ENCODE data around the gene NDST4. TPM values are rescaled to one million over a fixed set of nuclear protein-coding genes. Genes with fewer than 3 reads are reported as not detected.
A peak's percentile ranks its signal among the peaks of the same experiment; 100 is the strongest.

Gene NDST4
- total RNA-seq, 1 donor from 2014 or later, result not detected

DNA sequence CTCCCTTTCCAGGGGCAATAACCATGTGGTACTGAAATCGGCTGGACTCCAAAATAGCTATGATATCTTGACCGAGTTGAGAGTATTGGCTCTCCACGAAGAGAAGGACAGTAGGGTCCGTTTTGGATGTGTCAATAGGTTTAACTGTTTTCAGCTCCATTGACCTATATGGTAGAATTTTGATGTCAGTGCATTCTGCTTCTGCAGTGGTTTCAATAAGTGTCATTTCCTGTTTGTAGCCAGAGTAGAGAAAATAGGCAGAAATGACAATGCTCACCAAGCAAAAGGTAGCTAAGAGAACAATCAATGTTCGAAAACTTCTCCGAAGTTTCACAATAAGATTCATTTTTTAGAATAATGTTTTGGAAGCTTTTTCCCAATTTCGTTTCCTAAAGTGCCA lies 36.7 kb downstream of the NDST4 start:
- no peaks in the 10 kb centered on the region for H3K9me3 Mint-ChIP-seq (ENCODE audit: unreplicated experiment)
- no peak overlapping the region for H3K27ac Mint-ChIP-seq (ENCODE audit: unreplicated experiment)
- H3K27me3 Mint-ChIP-seq (ENCODE audit: unreplicated experiment), result no peaks in the 10 kb centered on the region
- H3K4me1 Mint-ChIP-seq (ENCODE audit: unreplicated experiment), result no peaks in the 10 kb centered on the region
- no peak overlapping the region for H3K4me3 Mint-ChIP-seq (ENCODE audit: unreplicated experiment)
- TF ChIP-seq, protein P1, sequence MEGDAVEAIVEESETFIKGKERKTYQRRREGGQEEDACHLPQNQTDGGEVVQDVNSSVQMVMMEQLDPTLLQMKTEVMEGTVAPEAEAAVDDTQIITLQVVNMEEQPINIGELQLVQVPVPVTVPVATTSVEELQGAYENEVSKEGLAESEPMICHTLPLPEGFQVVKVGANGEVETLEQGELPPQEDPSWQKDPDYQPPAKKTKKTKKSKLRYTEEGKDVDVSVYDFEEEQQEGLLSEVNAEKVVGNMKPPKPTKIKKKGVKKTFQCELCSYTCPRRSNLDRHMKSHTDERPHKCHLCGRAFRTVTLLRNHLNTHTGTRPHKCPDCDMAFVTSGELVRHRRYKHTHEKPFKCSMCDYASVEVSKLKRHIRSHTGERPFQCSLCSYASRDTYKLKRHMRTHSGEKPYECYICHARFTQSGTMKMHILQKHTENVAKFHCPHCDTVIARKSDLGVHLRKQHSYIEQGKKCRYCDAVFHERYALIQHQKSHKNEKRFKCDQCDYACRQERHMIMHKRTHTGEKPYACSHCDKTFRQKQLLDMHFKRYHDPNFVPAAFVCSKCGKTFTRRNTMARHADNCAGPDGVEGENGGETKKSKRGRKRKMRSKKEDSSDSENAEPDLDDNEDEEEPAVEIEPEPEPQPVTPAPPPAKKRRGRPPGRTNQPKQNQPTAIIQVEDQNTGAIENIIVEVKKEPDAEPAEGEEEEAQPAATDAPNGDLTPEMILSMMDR (IDR thresholded peaks at IDR 0.05; ENCODE audit: unreplicated experiment), result no peak
- DNase-seq (ENCODE audit: low spot score), result no peak
- H3K36me3 Mint-ChIP-seq (ENCODE audit: low read depth, unreplicated experiment), result no peaks in the 10 kb centered on the region

DNA sequence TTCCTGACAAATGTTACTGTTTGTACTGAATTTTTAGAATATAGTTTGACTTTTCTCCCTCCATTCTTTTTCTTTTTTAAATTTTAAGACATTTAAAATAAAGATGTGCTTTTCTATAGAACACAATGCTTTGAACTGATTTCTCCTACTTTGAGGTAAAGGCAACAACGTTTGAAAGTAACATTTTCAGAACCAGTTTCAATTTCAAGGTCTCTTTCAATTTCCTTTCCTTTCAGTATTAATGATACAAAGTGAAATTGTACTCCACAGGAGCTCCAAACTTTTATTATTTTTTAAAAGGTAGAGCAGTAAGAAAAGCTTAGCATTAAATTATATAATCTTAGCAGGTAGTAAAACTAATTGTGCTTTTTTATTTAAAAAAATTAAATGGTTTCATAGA lies 54.9 kb downstream of the NDST4 start:
- TF ChIP-seq, protein P1 (IDR thresholded peaks at IDR 0.05; ENCODE audit: unreplicated experiment), result no peak
- Mint-ChIP-seq H3K27me3 (ENCODE audit: unreplicated experiment) (no peaks in the 10 kb centered on the region), H3K4me1 (ENCODE audit: unreplicated experiment) (no peaks in the 10 kb centered on the region), H3K27ac (ENCODE audit: unreplicated experiment) (no peak overlapping the region), H3K36me3 (ENCODE audit: low read depth, unreplicated experiment) (no peaks in the 10 kb centered on the region), H3K4me3 (ENCODE audit: unreplicated experiment) (no peak overlapping the region), H3K9me3 (ENCODE audit: unreplicated experiment) (no peaks in the 10 kb centered on the region)
- DNase-seq (ENCODE audit: low spot score), result no peak

DNA sequence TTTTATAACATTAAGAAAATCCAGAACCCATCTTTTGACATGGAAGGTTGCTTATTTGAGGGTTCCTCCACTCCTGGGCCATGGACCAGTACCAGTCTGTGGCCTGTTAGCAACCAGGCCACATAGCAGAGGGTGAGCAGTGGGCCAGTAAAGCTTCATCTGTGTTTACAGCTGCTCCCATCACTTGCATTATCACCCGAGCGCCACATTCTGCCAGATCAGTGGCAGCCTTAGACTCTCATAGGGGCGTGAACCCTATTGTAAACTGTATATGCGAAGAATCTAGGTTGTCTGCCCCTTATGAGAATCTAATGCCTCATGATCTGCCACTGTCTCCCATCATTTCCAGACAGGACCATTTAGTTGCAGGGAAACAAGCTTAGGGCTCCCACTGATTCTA lies 58.6 kb downstream of the NDST4 start:
- Mint-ChIP-seq H3K36me3 (ENCODE audit: low read depth, unreplicated experiment) (no peaks in the 10 kb centered on the region), H3K9me3 (ENCODE audit: unreplicated experiment) (no peaks in the 10 kb centered on the region), H3K4me3 (ENCODE audit: unreplicated experiment) (no peak overlapping the region), H3K27ac (ENCODE audit: unreplicated experiment) (no peak overlapping the region), H3K4me1 (ENCODE audit: unreplicated experiment) (no peaks in the 10 kb centered on the region), H3K27me3 (ENCODE audit: unreplicated experiment) (peaks cover 1% of the 10 kb centered on the region)
- no peak for DNase-seq (ENCODE audit: low spot score)
- TF ChIP-seq, protein P1 (IDR thresholded peaks at IDR 0.05; ENCODE audit: unreplicated experiment), result no peak

DNA sequence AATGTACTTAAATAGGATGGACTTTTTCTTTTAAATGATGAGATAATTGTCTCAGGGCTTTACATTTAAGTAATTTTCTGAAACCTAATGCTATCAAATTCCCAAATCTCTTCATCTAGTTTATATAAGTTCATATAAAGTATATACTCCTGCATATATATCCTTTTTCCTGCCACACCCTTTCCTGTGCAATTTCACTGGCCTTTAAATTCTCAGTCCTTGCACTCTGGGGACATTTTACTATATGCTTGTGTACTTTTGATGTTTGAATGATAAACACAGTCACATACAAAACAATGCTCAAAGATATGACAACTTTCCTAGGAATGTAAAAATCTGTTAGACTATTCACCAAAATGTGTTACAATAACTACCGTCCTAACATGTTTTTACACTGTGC lies 60.1 kb downstream of the NDST4 start:
- TF ChIP-seq, protein P1 (IDR thresholded peaks at IDR 0.05; ENCODE audit: unreplicated experiment), result no peak
- no peaks in the 10 kb centered on the region for H3K36me3 Mint-ChIP-seq (ENCODE audit: low read depth, unreplicated experiment)
- H3K27me3 Mint-ChIP-seq (ENCODE audit: unreplicated experiment), result peaks cover 3% of the 10 kb centered on the region
- no peaks in the 10 kb centered on the region for H3K4me1 Mint-ChIP-seq (ENCODE audit: unreplicated experiment)
- H3K27ac Mint-ChIP-seq (ENCODE audit: unreplicated experiment), result no peak overlapping the region
- no peaks in the 10 kb centered on the region for H3K9me3 Mint-ChIP-seq (ENCODE audit: unreplicated experiment)
- DNase-seq (ENCODE audit: low spot score), result no peak
- no peak overlapping the region for H3K4me3 Mint-ChIP-seq (ENCODE audit: unreplicated experiment)

DNA sequence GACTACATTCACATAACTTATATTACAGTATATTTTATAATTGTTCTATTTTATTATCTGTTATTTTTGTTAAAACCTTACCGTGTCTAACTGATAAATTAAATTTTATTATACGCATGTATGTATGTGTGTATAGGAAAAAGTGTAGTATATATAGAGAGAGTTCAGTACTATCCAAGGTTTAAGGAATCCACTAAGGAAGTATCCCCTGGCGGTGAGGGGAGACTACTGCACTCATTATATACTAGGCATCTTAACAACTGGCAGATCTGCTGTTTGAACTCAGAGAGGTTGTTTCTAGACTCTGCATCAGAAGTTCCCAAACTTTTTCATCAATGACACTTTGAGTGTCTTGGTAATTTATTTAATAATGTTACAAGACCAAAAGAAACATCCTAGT lies 70.9 kb downstream of the NDST4 start:
- Mint-ChIP-seq H3K9me3 (ENCODE audit: unreplicated experiment) (no peaks in the 10 kb centered on the region), H3K4me3 (ENCODE audit: unreplicated experiment) (no peak overlapping the region), H3K36me3 (ENCODE audit: low read depth, unreplicated experiment) (no peaks in the 10 kb centered on the region), H3K27me3 (ENCODE audit: unreplicated experiment) (peaks cover 1% of the 10 kb centered on the region), H3K27ac (ENCODE audit: unreplicated experiment) (no peak overlapping the region), H3K4me1 (ENCODE audit: unreplicated experiment) (no peaks in the 10 kb centered on the region)
- no peak for DNase-seq (ENCODE audit: low spot score)
- TF ChIP-seq, protein P1 (IDR thresholded peaks at IDR 0.05; ENCODE audit: unreplicated experiment), result peak; percentile 69

Measured in endothelial cell (in vitro differentiated cells).